ENCODE results near the gene SLC45A1. TPM values are rescaled to one million over a fixed set of nuclear protein-coding genes. Genes with fewer than 3 reads are reported as not detected.

Gene SLC45A1
- total RNA-seq, 1 donor from 2014 or later: 6.1 TPM

GRCh38 chr1:8337776-8338525, 20.0 kb downstream of the SLC45A1 start:
- no peak for TF ChIP-seq CTCF (IDR thresholded peaks at IDR 0.05; ENCODE audit: partially characterized antibody, unreplicated experiment)
- no peaks in the 10 kb centered on the region for H3K4me1 Mint-ChIP-seq (ENCODE audit: low read depth, unreplicated experiment)
- H3K27me3 Mint-ChIP-seq (ENCODE audit: unreplicated experiment): peaks cover 2% of the 10 kb centered on the region
- peaks cover 18% of the 10 kb centered on the region for H3K36me3 Mint-ChIP-seq (ENCODE audit: unreplicated experiment)
- no peak overlapping the region for H3K4me3 Mint-ChIP-seq (ENCODE audit: unreplicated experiment)
- DNase-seq: no peak
- H3K27ac Mint-ChIP-seq (ENCODE audit: unreplicated experiment): no peak overlapping the region
- peaks cover 5% of the 10 kb centered on the region for H3K9me3 Mint-ChIP-seq (ENCODE audit: unreplicated experiment)

DNA sequence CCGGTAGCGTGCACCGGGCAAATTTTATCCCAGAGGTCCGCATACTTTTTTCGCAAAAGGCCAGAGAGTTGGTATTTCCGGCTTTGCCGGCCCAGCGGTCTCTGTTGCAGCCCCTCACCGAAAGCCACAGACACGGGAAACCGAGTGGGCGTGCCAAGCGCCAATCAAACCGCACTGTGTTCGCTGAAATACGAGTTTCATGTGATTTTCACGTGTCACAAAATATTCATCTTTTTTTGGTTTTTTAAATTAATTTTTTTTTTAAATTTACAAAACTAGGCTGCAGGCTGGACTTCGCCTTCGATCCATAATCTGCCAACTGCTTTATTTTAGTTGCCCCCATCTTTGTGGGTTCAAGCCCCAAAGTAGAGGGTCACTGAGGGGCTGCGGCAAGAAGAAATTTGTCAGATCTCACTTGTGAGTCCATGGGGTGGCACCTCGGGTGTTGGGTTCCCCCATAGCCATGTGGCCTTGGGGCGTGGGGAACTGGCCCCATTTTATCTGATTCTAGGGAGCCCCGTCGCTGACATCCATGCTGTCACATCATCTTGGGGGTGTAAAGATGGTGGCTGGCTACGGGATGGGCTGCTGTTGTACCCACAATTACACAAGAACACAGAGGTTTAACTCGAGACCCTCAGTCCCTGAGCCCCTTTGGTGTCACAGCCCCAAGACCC, 20.8 kb downstream of the SLC45A1 start:
- Mint-ChIP-seq H3K9me3 (ENCODE audit: unreplicated experiment) (peaks cover 7% of the 10 kb centered on the region), H3K27ac (ENCODE audit: unreplicated experiment) (no peak overlapping the region), H3K27me3 (ENCODE audit: unreplicated experiment) (peaks cover 2% of the 10 kb centered on the region), H3K4me1 (ENCODE audit: low read depth, unreplicated experiment) (peaks cover 5% of the 10 kb centered on the region), H3K4me3 (ENCODE audit: unreplicated experiment) (no peak overlapping the region), H3K36me3 (ENCODE audit: unreplicated experiment) (peaks cover 18% of the 10 kb centered on the region)
- no peak for TF ChIP-seq CTCF (IDR thresholded peaks at IDR 0.05; ENCODE audit: partially characterized antibody, unreplicated experiment)
- DNase-seq: no peak

- TF ChIP-seq CTCF (IDR thresholded peaks at IDR 0.05; ENCODE audit: partially characterized antibody, unreplicated experiment): no peak
- no peak overlapping the region for H3K4me3 Mint-ChIP-seq (ENCODE audit: unreplicated experiment)
- peaks cover 7% of the 10 kb centered on the region for H3K9me3 Mint-ChIP-seq (ENCODE audit: unreplicated experiment)
- peaks cover 2% of the 10 kb centered on the region for H3K27me3 Mint-ChIP-seq (ENCODE audit: unreplicated experiment)
- H3K27ac Mint-ChIP-seq (ENCODE audit: unreplicated experiment): no peak overlapping the region
- peaks cover 5% of the 10 kb centered on the region for H3K4me1 Mint-ChIP-seq (ENCODE audit: low read depth, unreplicated experiment)
- peaks cover 14% of the 10 kb centered on the region for H3K36me3 Mint-ChIP-seq (ENCODE audit: unreplicated experiment)
- DNase-seq: no peak
Observed at GRCh38 chr1:8339203-8339600, 21.3 kb downstream of the SLC45A1 start.

- peaks cover 8% of the 10 kb centered on the region for H3K4me1 Mint-ChIP-seq (ENCODE audit: low read depth, unreplicated experiment)
- TF ChIP-seq CTCF (IDR thresholded peaks at IDR 0.05; ENCODE audit: partially characterized antibody, unreplicated experiment): no peak
Observed at GRCh38 chr1:8340448-8340847, 22.5 kb downstream of the SLC45A1 start.

GRCh38 chr1:8342325-8342724, 24.4 kb downstream of the SLC45A1 start:
- no peak for DNase-seq
- H3K9me3 Mint-ChIP-seq (ENCODE audit: unreplicated experiment): peaks cover 12% of the 10 kb centered on the region
- peaks cover 11% of the 10 kb centered on the region for H3K36me3 Mint-ChIP-seq (ENCODE audit: unreplicated experiment)
- peak overlapping the region; percentile 75 for H3K27ac Mint-ChIP-seq (ENCODE audit: unreplicated experiment)
- peaks cover 9% of the 10 kb centered on the region for H3K27me3 Mint-ChIP-seq (ENCODE audit: unreplicated experiment)
- H3K4me1 Mint-ChIP-seq (ENCODE audit: low read depth, unreplicated experiment): peaks cover 8% of the 10 kb centered on the region
- TF ChIP-seq CTCF (IDR thresholded peaks at IDR 0.05; ENCODE audit: partially characterized antibody, unreplicated experiment): no peak
- no peak overlapping the region for H3K4me3 Mint-ChIP-seq (ENCODE audit: unreplicated experiment)

More at GRCh38 chr1:8340448-8340847, 22.5 kb downstream of the SLC45A1 start:
- H3K36me3 Mint-ChIP-seq (ENCODE audit: unreplicated experiment): peaks cover 20% of the 10 kb centered on the region
- H3K27ac Mint-ChIP-seq (ENCODE audit: unreplicated experiment): no peak overlapping the region
- peaks cover 6% of the 10 kb centered on the region for H3K27me3 Mint-ChIP-seq (ENCODE audit: unreplicated experiment)
- H3K4me3 Mint-ChIP-seq (ENCODE audit: unreplicated experiment): no peak overlapping the region
- H3K9me3 Mint-ChIP-seq (ENCODE audit: unreplicated experiment): peaks cover 14% of the 10 kb centered on the region
- DNase-seq: no peak

Data from glutamatergic neuron (in vitro differentiated cells).